Liver (tissue), 9 donors: ENCODE data around the gene CRY1. TPM values are rescaled to one million over a fixed set of nuclear protein-coding genes. Genes with fewer than 3 reads are reported as not detected.
A peak's percentile ranks its signal among the peaks of the same experiment; 100 is the strongest.

Experiments
- DNase-seq: peaks from one replicate; pipeline ENCODE4 v3.0.0-alpha.2; 2017; ENCODE audit warnings: low spot score
- H3K27ac ChIP-seq, 2 donors: one replicate each; pipeline ENCODE4 v1.7.0; 2013; ENCODE audit warnings: inconsistent platforms in 2 of 2, low read length in 2 of 2, control low read depth in 1 of 2, low read depth in 1 of 2, mild to moderate bottlenecking in 1 of 2
- H3K27me3 ChIP-seq, 4 donors: one replicate each; pipeline versions ENCODE4 v1.6.1 to v1.7.0; 2013; ENCODE audit warnings: low read length in 3 of 4, inconsistent platforms in 1 of 4, mild to moderate bottlenecking in 1 of 4, moderate library complexity in 1 of 4; ENCODE audit not compliant: control insufficient read depth in 4 of 4, insufficient read depth in 4 of 4
- H3K36me3 ChIP-seq, 4 donors: one replicate each; pipeline versions ENCODE4 v1.6.1 to v1.7.0; 2013; ENCODE audit warnings: low read length in 3 of 4, mild to moderate bottlenecking in 3 of 4, low read depth in 1 of 4, moderate library complexity in 1 of 4; ENCODE audit not compliant: control insufficient read depth in 4 of 4, insufficient read depth in 3 of 4
- H3K4me1 ChIP-seq, 4 donors: one replicate each; pipeline versions ENCODE4 v1.6.1 to v1.7.0; 2013; ENCODE audit warnings: low read length in 3 of 4, mild to moderate bottlenecking in 3 of 4, moderate library complexity in 1 of 4; ENCODE audit not compliant: control insufficient read depth in 4 of 4, insufficient read depth in 4 of 4
- H3K4me3 ChIP-seq, 3 donors: one replicate each; pipeline versions ENCODE4 v1.6.1 to v1.7.0; 2013; ENCODE audit warnings: low read length in 3 of 3, control low read depth in 1 of 3, low read depth in 1 of 3, mild to moderate bottlenecking in 1 of 3
- H3K9ac ChIP-seq, 2 donors: one replicate each; pipeline ENCODE4 v1.7.0; 2013; ENCODE audit warnings: low read length in 2 of 2, mild to moderate bottlenecking in 2 of 2, moderate library complexity in 2 of 2, control low read depth in 1 of 2, low read depth in 1 of 2
- H3K9me3 ChIP-seq, 4 donors: one replicate each; pipeline versions ENCODE4 v1.6.1 to v1.7.0; 2013; ENCODE audit warnings: low read length in 3 of 4; ENCODE audit not compliant: control insufficient read depth in 4 of 4
- ATF3 ChIP-seq: IDR thresholded peaks from 2 replicates; pipeline ENCODE4 v1.6.1; 2016; ENCODE audit warnings: antibody characterized with exemption
- CTCF ChIP-seq: fragments of 150-350 bp; IDR thresholded peaks from 2 replicates; pipeline ENCODE4 v1.5.1; 2017; ENCODE audit warnings: improper control_type of control experiment, low read depth, low read length; ENCODE audit not compliant: missing input control
- FOXA1 ChIP-seq: IDR thresholded peaks from 2 replicates; pipeline ENCODE4 v1.6.1; 2016; ENCODE audit warnings: antibody characterized with exemption
- FOXA2 ChIP-seq: IDR thresholded peaks from 2 replicates; pipeline ENCODE4 v1.6.1; 2016; ENCODE audit warnings: antibody characterized with exemption
- GABPA ChIP-seq, 2 donors: IDR thresholded peaks in 1 of 2; conservative IDR thresholded peaks in 1 of 2; 2 replicates each; pipeline ENCODE4 v1.6.1; 2016; ENCODE audit warnings: antibody characterized with exemption in 2 of 2, mild to moderate bottlenecking in 1 of 2, moderate library complexity in 1 of 2
- HNF4A ChIP-seq, 2 donors: conservative IDR thresholded peaks; 2 replicates each; pipeline ENCODE4 v1.6.1; 2016; ENCODE audit warnings: antibody characterized with exemption in 2 of 2, mild to moderate bottlenecking in 2 of 2
- HNF4G ChIP-seq: IDR thresholded peaks from 2 replicates; pipeline ENCODE4 v1.6.1; 2016; ENCODE audit warnings: antibody characterized with exemption
- JUND ChIP-seq, 2 donors: IDR thresholded peaks; 2 replicates each; pipeline ENCODE4 v1.6.1; 2016; ENCODE audit warnings: antibody characterized with exemption in 2 of 2
- MAX ChIP-seq: IDR thresholded peaks from 2 replicates; pipeline ENCODE4 v1.6.1; 2016; ENCODE audit warnings: antibody characterized with exemption
- NR2F2 ChIP-seq: IDR thresholded peaks from 2 replicates; pipeline ENCODE4 v1.6.1; 2016; ENCODE audit warnings: antibody characterized with exemption
- RAD21 ChIP-seq, 2 donors: IDR thresholded peaks; 2 replicates each; pipeline ENCODE4 v1.6.1; 2016; ENCODE audit warnings: antibody characterized with exemption in 2 of 2, mild to moderate bottlenecking in 2 of 2
- REST ChIP-seq: IDR thresholded peaks from 2 replicates; pipeline ENCODE4 v1.6.1; 2016; ENCODE audit warnings: antibody characterized with exemption, mild to moderate bottlenecking
- RXRA ChIP-seq, 2 donors: IDR thresholded peaks; 2 replicates each; pipeline ENCODE4 v1.6.1; 2017 to 2018; ENCODE audit warnings: antibody characterized with exemption in 2 of 2, mild to moderate bottlenecking in 1 of 2
- SP1 ChIP-seq: IDR thresholded peaks from 2 replicates; pipeline ENCODE4 v1.6.1; 2018; ENCODE audit warnings: antibody characterized with exemption, mild to moderate bottlenecking
- TAF1 ChIP-seq: conservative IDR thresholded peaks from 2 replicates; pipeline ENCODE4 v1.6.1; 2016; ENCODE audit warnings: antibody characterized with exemption, mild to moderate bottlenecking
- ZBTB33 ChIP-seq: IDR thresholded peaks from 2 replicates; pipeline ENCODE4 v1.6.1; 2016; ENCODE audit warnings: antibody characterized with exemption
- WGBS: extraction: QIAGEN DNeasy Blood & Tissue Kit; methylation state at CpG from one replicate; pipeline ENCODE4 v1.1.7; 2013; 5-methylcytosine and 5-hydroxymethylcytosine counted together
- polyA plus RNA-seq, 2 donors: library from polyadenylated mRNA; stranded (reverse) in 1 of 2; unstranded in 1 of 2; fragments of 200-250 nt in 1 of 2; fragments of >200 nt in 1 of 2; fragmentation: Nextera tagmentation in 1 of 2; extraction: Ambion mirVana in 1 of 2; gene quantifications; one replicate each; pipeline versions ENCODE4 v1.2.1 to v1.2.3, GENCODE V29; 2013 to 2015
- total RNA-seq, 2 donors: library from RNA; depleted of rRNA; stranded (reverse); fragments of >200 nt; gene quantifications; one replicate each; pipeline ENCODE4 v1.2.3, GENCODE V29; 2014
- donor health status: healthy.
- donor health status: healthy.
- donor health status: healthy.
- donor health status: healthy.
- donor health status: healthy.

Gene CRY1
- total and polyA plus RNA-seq, 4 donors, result 5.7 to 16.6 (median 10.1) TPM

- Histone ChIP-seq H3K4me3 (no peak overlapping the region), H3K4me1 (no peaks in the 10 kb centered on the region), H3K27me3 (no peaks in the 10 kb centered on the region), H3K9me3 (no peaks in the 10 kb centered on the region), H3K36me3 (no peaks in the 10 kb centered on the region), H3K27ac (no peak overlapping the region), H3K9ac (no peak overlapping the region)
- DNase-seq, result no peak
- 91% methylated on average over 2 of the region's 2 CpGs for WGBS
- TF ChIP-seq SP1, result no peak
- TF ChIP-seq NR2F2, result no peak
- no peak for TF ChIP-seq RAD21 (IDR thresholded peaks at IDR 0.05)
- no peak for TF ChIP-seq REST
- TF ChIP-seq FOXA2, result no peak
- no peak for TF ChIP-seq GABPA (IDR thresholded peaks at IDR 0.05 in 1 of 2, conservative IDR thresholded peaks at IDR 0.05 in 1 of 2)
Observed at GRCh38 chr12:106942775-106943174, 150.6 kb downstream of the CRY1 start.

- no peaks in the 10 kb centered on the region for H3K36me3 ChIP-seq
- WGBS, result 74% methylated on average over 6 of the region's 6 CpGs
- no peak overlapping the region for H3K4me3 ChIP-seq
- TF ChIP-seq SP1 (no peak), TAF1 (no peak), ZBTB33 (no peak), RXRA (IDR thresholded peaks at IDR 0.05) (no peak), NR2F2 (no peak), MAX (peak; percentile 14), FOXA1 (no peak), ATF3 (no peak), JUND (IDR thresholded peaks at IDR 0.05) (no peak), GABPA (IDR thresholded peaks at IDR 0.05 in 1 of 2, conservative IDR thresholded peaks at IDR 0.05 in 1 of 2) (no peak), HNF4G (peak; percentile 8), CTCF (no peak), RAD21 (IDR thresholded peaks at IDR 0.05) (no peak), REST (no peak), HNF4A (conservative IDR thresholded peaks at IDR 0.05) (peak; percentile 27 to 62)
- H3K4me1 ChIP-seq, result no peaks in the 10 kb centered on the region
- no peaks in the 10 kb centered on the region for H3K9me3 ChIP-seq
- no peaks in the 10 kb centered on the region for H3K27me3 ChIP-seq
- DNase-seq, result no peak
- no peak overlapping the region for H3K27ac ChIP-seq
- no peak overlapping the region for H3K9ac ChIP-seq
Observed at GRCh38 chr12:106941481-106942156, 151.7 kb downstream of the CRY1 start.
